Measurements from ENCODE around the gene DCUN1D4. TPM values are rescaled to one million over a fixed set of nuclear protein-coding genes. Genes with fewer than 3 reads are reported as not detected.

DCUN1D4 gene
- 10 to 100 TPM; 35.9 to 63.7 (median 47.5) TPM for polyA plus RNA-seq (ENCODE audit: insufficient read depth in 1 of 5, insufficient read length in 5 of 5, low replicate concordance in 1 of 5)
- long read RNA-seq, donor 1, full-length matches to known transcripts: 5 of 5 reads
- long read RNA-seq, donor 1, partial matches to known transcripts: 0 of 5 reads
- long read RNA-seq, donor 1, other reads (novel, unspliced or antisense): 0 of 5 reads
- long read RNA-seq, donor 2, full-length matches to known transcripts: 3 of 3 reads
- long read RNA-seq, donor 2, partial matches to known transcripts: 0 of 3 reads
- long read RNA-seq, donor 2, other reads (novel, unspliced or antisense): 0 of 3 reads
- long read RNA-seq, donor 3, full-length matches to known transcripts: 3 of 3 reads
- long read RNA-seq, donor 3, partial matches to known transcripts: 0 of 3 reads
- long read RNA-seq, donor 3, other reads (novel, unspliced or antisense): 0 of 3 reads
- long read RNA-seq, donor 4, full-length matches to known transcripts: 4 of 4 reads
- long read RNA-seq, donor 4, partial matches to known transcripts: 0 of 4 reads
- long read RNA-seq, donor 4, other reads (novel, unspliced or antisense): 0 of 4 reads
- long read RNA-seq, donor 5, full-length matches to known transcripts: 10 of 10 reads
- long read RNA-seq, donor 5, partial matches to known transcripts: 0 of 10 reads
- long read RNA-seq, donor 5, other reads (novel, unspliced or antisense): 0 of 10 reads
- long read RNA-seq, donor 6, full-length matches to known transcripts: 4 of 9 reads
- long read RNA-seq, donor 6, partial matches to known transcripts: 5 of 9 reads
- long read RNA-seq, donor 6, other reads (novel, unspliced or antisense): 0 of 9 reads
- long read RNA-seq, donor 7, full-length matches to known transcripts: 5 of 5 reads
- long read RNA-seq, donor 7, partial matches to known transcripts: 0 of 5 reads
- long read RNA-seq, donor 7, other reads (novel, unspliced or antisense): 0 of 5 reads
- long read RNA-seq, donor 8, full-length matches to known transcripts: 2 of 2 reads
- long read RNA-seq, donor 8, partial matches to known transcripts: 0 of 2 reads
- long read RNA-seq, donor 8, other reads (novel, unspliced or antisense): 0 of 2 reads

DNA sequence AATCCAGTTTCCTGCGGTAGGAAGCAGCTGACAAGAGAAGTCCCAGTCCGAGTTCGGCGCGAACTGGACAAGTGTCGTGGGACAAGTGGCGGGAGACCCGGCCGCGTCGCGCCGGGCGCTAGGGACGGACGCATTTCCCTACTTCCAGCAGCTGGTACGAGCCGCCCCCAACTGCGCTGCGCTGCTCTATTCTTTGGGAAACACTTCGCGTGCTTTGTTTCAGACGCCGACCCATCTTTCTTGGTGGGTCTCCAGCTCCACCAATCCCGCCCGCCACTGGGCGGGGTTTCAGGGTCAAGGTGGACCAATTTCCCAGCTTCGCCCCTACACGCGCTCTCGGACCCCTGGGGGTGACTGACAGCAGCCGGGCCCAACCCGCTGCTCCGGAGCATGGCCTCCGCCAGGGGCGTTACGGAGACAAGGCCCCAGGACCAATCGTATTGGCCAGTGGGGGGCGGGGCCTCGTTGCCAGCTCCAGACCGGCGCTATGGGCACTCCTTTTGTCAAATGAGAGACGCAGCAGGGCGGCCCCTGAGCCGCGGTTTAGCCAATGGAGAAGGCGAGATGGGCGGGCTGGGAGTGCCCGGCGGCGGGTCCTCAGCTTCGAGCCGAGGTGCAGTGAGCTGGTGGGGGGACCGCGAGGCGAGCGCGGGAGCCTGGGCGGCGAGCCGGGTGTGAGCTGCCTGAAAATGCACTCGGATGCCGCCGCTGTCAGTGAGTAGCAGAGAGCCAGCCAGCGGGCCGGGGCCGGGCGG lies at the start of gene DCUN1D4:
TSS of gene DCUN1D4 (plus strand) at position 600 of the 755 bp plus-strand sequence. CDS start at position 690, 90 bp downstream.
- peak; percentile 99 to 100 for DNase-seq

- no peak for DNase-seq
These were observed 22.3 kb upstream of the DCUN1D4 start for GRCh38 chr4:51820443-51821234.

GRCh38 chr4:51825341-51825740 lies 17.6 kb upstream of the DCUN1D4 start:
- no peak for DNase-seq

- DNase-seq: no peak
These were observed 12.7 kb upstream of the DCUN1D4 start for GRCh38 chr4:51830156-51830720.

- DNase-seq: peak in 1 of 2 donors; percentile 33
These were observed 11.8 kb upstream of the DCUN1D4 start for GRCh38 chr4:51831133-51831532.

DNA sequence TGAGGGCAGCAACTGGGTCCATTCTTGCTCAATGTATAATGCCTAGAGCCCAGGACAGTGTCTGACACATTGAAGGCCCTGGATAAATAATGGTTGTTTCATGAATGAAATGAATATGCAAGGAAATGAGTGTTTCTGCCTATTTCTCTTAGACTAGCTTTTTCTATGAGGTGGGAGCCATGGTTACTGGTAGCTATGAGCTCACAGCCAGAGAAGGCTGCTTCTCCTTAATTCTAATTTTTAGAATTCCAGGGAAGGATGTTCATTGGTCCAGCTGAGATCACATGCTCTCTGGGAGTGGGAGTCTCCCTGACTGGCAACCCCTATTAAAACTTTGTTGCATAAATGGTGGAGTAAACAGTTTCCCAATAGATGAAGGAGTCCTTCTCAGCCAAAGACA lies 9.7 kb upstream of the DCUN1D4 start:
- DNase-seq: no peak

DNA sequence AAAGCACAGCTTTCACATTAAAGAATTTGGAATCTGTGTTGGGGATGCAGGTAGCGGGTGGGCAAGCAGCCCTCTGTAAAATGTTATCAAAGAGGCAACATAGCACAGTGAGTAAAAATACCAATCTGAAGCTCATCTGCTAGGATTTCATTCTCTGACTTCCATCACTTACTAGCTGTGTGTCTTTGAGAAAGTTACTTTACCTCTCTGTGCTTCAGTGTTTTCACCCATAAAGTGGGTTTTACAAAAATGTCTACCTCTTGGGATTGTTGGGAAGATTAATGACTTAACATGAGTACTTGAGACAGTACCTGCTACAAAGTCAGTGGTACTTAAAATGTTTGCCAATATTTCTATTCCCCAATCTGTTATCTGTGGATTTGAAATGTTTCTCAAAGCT lies 7.9 kb upstream of the DCUN1D4 start:
- DNase-seq: no peak

- DNase-seq: no peak
These were observed 7.1 kb upstream of the DCUN1D4 start for GRCh38 chr4:51835855-51836254.

DNA sequence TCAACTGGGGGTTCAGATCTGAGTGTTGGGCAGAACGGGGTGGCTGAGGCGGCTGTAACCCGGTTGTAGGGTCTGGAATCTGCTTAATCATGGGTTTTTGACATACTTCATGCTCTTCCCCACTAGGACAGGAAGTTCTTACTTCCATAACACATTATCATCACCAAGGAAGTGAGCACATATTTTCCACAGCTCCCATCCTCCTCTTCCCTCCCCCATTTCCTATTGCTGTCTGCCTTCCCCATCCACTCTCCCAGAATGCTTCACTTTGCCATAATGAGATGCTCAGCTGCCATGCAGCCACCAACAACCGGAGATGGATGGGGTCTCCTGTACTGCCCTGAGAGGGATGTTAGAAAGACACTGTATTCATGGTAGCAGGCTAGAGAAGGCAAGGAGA lies 6.4 kb upstream of the DCUN1D4 start:
- DNase-seq: no peak

DNA sequence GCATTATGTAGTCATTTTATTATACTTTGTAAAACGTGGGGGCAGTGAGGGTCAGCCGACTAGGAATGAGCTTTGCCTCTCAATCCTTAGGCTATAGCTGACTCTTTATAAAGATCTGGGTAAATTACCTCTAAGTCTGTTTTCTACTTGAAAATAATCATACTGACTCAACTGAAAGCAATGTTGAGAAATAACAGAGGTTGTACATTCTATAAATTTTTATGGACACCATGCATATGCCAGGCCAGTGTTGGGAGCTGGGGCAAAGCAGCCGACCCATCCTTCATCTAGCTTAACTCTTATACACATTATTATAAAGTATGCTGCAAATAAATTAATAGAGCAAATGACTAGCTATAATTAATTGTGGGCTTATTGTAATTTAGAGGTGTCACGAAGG lies 2.2 kb upstream of the DCUN1D4 start:
- no peak for DNase-seq

DNA sequence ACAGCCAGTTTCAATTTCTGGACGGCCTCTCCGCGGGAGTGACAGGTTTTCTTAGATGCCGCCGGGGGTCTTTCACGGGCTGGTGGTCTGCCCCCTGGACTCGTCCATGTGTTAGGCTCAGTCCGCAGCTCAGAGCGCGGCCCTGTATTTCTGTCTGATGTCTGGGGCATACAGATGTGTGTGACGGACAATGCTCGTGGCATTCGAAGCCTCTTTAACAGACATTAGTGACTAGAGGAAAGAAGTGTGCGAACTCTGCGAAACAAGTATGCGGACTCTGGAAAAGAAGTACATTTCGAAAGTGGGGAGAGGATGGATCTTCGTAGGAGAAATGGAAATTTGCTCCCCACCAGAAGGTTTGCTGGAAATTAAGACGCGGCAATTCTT lies 793 bp upstream of the DCUN1D4 start:
- DNase-seq: peak in 1 of 2 donors; percentile 14

DNA sequence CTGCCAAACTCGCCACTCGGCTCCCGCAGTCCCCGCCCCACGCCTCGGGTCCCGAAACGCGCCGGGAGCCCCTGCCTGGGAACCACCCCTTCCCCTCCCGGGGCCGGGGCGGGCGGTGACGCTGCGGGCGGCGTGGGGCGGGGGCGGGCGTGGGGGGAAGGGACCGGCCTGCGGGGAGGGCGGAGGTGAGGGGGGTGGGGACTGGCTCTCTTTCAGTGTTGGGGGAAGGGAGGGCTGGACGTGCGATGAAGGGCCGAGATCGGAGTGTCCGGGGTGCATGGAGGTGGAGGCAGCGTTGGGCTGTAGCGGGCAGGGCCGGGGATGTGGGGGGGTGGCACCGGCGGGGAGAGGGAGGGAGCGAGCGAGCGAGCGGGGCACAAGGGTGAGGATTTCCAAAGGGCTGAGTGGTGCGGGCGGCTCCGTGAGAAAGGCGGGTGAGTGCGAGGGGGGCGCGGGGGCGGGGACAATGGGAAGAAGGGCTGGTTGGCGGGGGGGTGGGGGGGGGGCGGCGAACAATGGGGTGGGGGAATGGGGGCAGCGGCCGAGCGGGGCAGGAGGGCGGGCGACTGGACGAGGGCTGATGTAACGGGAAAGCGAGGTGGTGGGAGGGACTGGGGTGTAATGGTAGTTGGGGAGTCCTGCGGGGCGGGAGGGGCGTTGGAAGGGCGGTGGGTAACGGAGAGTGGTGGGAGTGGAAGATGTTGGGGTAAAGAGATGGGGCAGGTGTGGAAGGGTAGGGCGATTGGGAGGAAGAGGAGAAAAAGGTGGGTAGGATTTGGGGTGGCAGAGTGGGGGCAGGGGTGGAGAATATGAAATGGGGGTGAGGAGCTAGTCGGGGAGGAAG lies 578 bp downstream of the DCUN1D4 start:
- peak in 1 of 2 donors; percentile 45 for DNase-seq

DNA sequence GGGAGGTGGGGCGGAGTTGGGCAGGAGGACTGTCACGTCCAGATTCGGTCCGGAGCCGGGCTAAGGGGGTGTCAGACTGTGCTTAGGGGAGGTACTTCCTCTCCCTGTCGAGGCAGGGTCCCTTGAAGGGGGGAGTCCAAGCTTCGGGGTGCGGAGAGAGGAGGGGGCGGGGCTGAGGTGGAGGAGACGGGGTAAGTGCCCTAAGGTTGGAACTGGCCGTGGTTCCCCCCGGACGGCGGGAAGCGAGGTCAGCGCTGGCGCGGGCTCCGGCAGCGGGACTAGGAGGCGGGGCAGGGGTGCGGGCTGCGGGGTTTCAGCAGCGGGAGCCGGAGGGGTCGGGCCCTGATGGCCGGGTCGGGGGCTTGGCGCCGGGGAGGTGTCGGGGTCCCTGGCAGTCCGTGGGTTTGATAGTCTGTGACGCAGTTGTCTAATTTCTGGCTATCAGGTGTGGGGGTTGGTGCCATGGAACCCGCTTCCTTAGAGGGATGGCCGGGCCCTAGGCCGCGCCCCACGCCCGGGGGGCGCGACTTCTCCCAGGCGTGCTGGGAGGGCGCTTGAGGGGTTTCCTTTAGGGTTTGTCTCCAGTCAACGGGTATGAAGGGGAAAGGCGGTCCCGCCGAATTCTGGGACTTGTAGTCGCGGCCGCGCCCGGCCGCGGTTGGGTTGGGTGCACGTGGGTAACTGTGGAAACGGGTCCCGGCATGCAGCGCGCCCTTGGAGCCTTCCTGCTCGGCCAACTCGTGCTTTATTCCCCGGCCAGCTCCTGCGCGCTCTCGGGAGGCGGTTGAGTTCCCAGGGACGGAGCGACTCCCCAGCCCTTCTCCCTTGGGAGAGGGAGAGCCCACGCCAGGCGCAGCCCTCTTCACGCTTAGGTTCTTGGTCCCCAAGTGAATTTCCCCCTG lies 1.5 kb downstream of the DCUN1D4 start:
- DNase-seq: peak; percentile 85 to 86

GRCh38 chr4:51845055-51845426 lies 2.1 kb downstream of the DCUN1D4 start:
- DNase-seq: no peak

GRCh38 chr4:51845711-51846110 lies 2.8 kb downstream of the DCUN1D4 start:
- DNase-seq: no peak

DNA sequence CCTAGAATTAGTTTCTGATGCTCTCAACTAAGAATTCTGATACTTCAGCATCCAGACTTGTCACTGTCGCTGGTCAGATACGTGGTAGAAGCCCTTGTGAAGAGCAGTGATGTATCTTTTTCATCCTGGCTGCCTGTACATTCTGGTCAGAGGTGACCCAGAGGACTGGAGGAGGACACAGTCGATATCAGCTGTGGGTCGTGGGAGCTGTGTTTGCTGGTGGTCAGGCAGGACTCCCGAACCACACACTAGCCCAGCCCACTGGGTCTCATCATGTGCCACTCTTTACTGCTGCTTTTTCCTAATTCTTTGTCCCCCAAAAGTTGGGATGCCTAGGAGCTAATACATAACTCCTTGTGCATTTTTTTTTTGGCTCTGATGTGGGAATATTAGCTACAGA lies 6.5 kb downstream of the DCUN1D4 start:
- DNase-seq: no peak

DNA sequence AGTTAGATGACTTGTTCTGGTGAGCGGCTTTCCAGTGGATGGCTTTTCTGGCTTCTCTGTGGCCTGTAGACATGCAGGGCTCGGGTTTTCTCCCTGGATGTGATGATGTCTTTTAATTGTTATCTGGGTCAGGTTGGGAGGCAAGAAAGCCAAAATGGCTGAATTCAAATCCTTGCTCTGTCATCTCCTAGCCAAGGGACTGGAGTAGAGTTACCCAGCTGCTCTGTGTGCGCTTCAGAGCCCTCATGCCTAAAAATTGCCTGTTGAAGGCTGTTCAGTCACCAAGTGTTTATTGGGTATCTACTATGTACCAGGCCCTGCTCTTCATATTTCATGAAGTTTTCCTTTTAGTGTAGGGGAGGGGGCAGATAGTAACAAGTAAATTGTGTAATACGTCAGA lies 7.3 kb downstream of the DCUN1D4 start:
- no peak for DNase-seq

Data from right lung (tissue), 10 donors.